HCT116 (cell line): ENCODE measurements around the gene KCND3. TPM values are rescaled to one million over a fixed set of nuclear protein-coding genes. Genes with fewer than 3 reads are reported as not detected.

Experiments
- ATAC-seq: fragments of 200-7000 bp; cut with Tn5 transposase; 2 replicates; pipeline ENCODE4 v1.9.1; 2020; ENCODE audit warnings: mild to moderate bottlenecking, moderate library complexity
- BruUV-seq: library from RNA; stranded (reverse); fragments of 400-500 nt; replicated peaks from 2 replicates; lab custom pipeline; 2021; lab: Mats Ljungman, UMichigan
- CTCF ChIA-PET: fragments of 300-600 bp; sonication (Branson Sonifier 250); formaldehyde crosslinking; loops from one replicate; lab custom pipeline; 2021; ENCODE audit warnings: antibody characterized with exemption; lab: Charles Lee
- POLR2A ChIA-PET: fragments of 300-600, 350-600 bp; sonication (Branson Sonifier 250); formaldehyde crosslinking; loops from one replicate; lab custom pipeline; 2021; ENCODE audit warnings: antibody characterized with exemption; lab: Charles Lee
- RAD21 ChIA-PET, 2 experiments: fragments of 300-600 bp; sonication (Branson Sonifier 250); formaldehyde crosslinking; loops; one replicate each; lab custom pipeline; 2023; ENCODE audit warnings: low total read pairs in 2 of 2; ENCODE audit not compliant: uncharacterized antibody in 2 of 2, unreplicated experiment in 2 of 2, low non-redundant PET in 1 of 2; lab: Charles Lee
- DNase-seq: peaks from one replicate; pipeline ENCODE4 v3.0.0-alpha.2; 2010; ENCODE audit warnings: low read depth, low spot score
- H2AFZ ChIP-seq: fragments of 200-600 bp; shearing (Covaris generic), sonication (generic); 2 replicates; pipeline ENCODE4 v1.6.1; 2017; ENCODE audit warnings: low read depth, mixed run types, mixed read lengths, antibody characterized with exemption, low read length; ENCODE audit not compliant: poor library complexity, severe bottlenecking
- H3K27ac ChIP-seq: 2 replicates; pipeline ENCODE4 v1.5.1; 2012; ENCODE audit warnings: low read depth, low read length
- H3K27me3 ChIP-seq: fragments of 200-600 bp; sonication (generic); 2 replicates; pipeline ENCODE4 v1.6.1; 2016; ENCODE audit warnings: mixed run types, low read length, mixed read lengths; ENCODE audit not compliant: insufficient read depth
- H3K36me3 ChIP-seq, 2 experiments: fragments of 200-500 bp in 1 of 2; fragments of 200-600 bp in 1 of 2; sonication (Bioruptor generic) in 1 of 2; sonication (generic) in 1 of 2; 2 replicates each; pipeline versions ENCODE4 v1.5.1 to v1.6.1; 2014 to 2016; ENCODE audit warnings: low read length in 2 of 2, inconsistent platforms in 1 of 2, mixed read lengths in 1 of 2, mixed run types in 1 of 2; ENCODE audit not compliant: insufficient read depth in 2 of 2, control insufficient read depth in 1 of 2
- H3K4me1 ChIP-seq, 2 experiments: fragments of 200-600 bp in 1 of 2; sonication (generic) in 1 of 2; 2 replicates each; pipeline versions ENCODE4 v1.5.1 to v1.6.1; 2012 to 2017; ENCODE audit warnings: low read length in 2 of 2, inconsistent platforms in 1 of 2, mild to moderate bottlenecking in 1 of 2, mixed read lengths in 1 of 2, mixed run types in 1 of 2, moderate library complexity in 1 of 2; ENCODE audit not compliant: insufficient read depth in 2 of 2, control insufficient read depth in 1 of 2
- H3K4me2 ChIP-seq: fragments of 200-600 bp; sonication (generic); 2 replicates; pipeline ENCODE4 v1.6.1; 2017; ENCODE audit warnings: mixed run types, low read length, mixed read lengths
- H3K4me3 ChIP-seq, 2 experiments: fragments of 200-600 bp in 1 of 2; sonication (generic) in 1 of 2; replicated peaks in 1 of 2; 2 replicates each; pipeline ENCODE4 v1.5.1; 2011 to 2016; ENCODE audit warnings: low read length in 2 of 2, control low read depth in 1 of 2, low read depth in 1 of 2, mild to moderate bottlenecking in 1 of 2, mixed read lengths in 1 of 2, mixed run types in 1 of 2
- H3K79me2 ChIP-seq: fragments of 200-600 bp; sonication (generic); 2 replicates; pipeline ENCODE4 v1.6.1; 2017; ENCODE audit warnings: mild to moderate bottlenecking, mixed run types, low read length, moderate library complexity, mixed read lengths; ENCODE audit not compliant: insufficient read depth
- H3K9ac ChIP-seq: fragments of 200-600 bp; sonication (generic); 2 replicates; pipeline ENCODE4 v1.6.1; 2016; ENCODE audit warnings: low read length, mixed read lengths
- H3K9me2 ChIP-seq: fragments of 200-600 bp; sonication (generic), shearing (Covaris generic); 2 replicates; pipeline ENCODE4 v1.6.1; 2017; ENCODE audit warnings: mixed run types, mild to moderate bottlenecking, moderate library complexity; ENCODE audit not compliant: insufficient read depth
- H3K9me3 ChIP-seq, 2 experiments: fragments of 200-500 bp in 1 of 2; fragments of 200-600 bp in 1 of 2; sonication (Bioruptor generic) in 1 of 2; sonication (generic) in 1 of 2; 2 replicates each; pipeline ENCODE4 v1.6.1; 2014 to 2017; ENCODE audit warnings: low read length in 2 of 2, mixed read lengths in 2 of 2, inconsistent platforms in 1 of 2, low read depth in 1 of 2, mild to moderate bottlenecking in 1 of 2, mixed run types in 1 of 2, moderate library complexity in 1 of 2; ENCODE audit not compliant: control insufficient read depth in 1 of 2, insufficient read depth in 1 of 2
- H4K20me1 ChIP-seq: fragments of 200-600 bp; sonication (generic), shearing (Covaris generic); 2 replicates; pipeline ENCODE4 v1.6.1; 2017; ENCODE audit warnings: mixed run types, mild to moderate bottlenecking, moderate library complexity; ENCODE audit not compliant: insufficient read depth
- CBX3 ChIP-seq: IDR thresholded peaks from 2 replicates; pipeline ENCODE4 v1.6.1; 2012; ENCODE audit warnings: low read depth
- CTCF ChIP-seq, 3 experiments: fragments of 200-600 bp in 1 of 3; sonication (generic) in 1 of 3; IDR thresholded peaks in 2 of 3; conservative IDR thresholded peaks in 1 of 3; 2 replicates each; pipeline ENCODE4 v1.5.1; 2012 to 2017; ENCODE audit warnings: low read depth in 2 of 3, low read length in 2 of 3, antibody characterized with exemption in 1 of 3, borderline replicate concordance in 1 of 3, control low read depth in 1 of 3, mild to moderate bottlenecking in 1 of 3, mixed read lengths in 1 of 3, mixed run types in 1 of 3, moderate library complexity in 1 of 3; ENCODE audit not compliant: insufficient read depth in 1 of 3
- EGR1 ChIP-seq: IDR thresholded peaks from 2 replicates; pipeline ENCODE4 v1.6.1; 2012; ENCODE audit warnings: low read depth
- ELF1 ChIP-seq: IDR thresholded peaks from 2 replicates; pipeline ENCODE4 v1.6.1; 2012; ENCODE audit warnings: low read depth, borderline replicate concordance
- POLR2AphosphoS5 ChIP-seq: IDR thresholded peaks from 2 replicates; pipeline ENCODE4 v1.6.1; 2011; ENCODE audit warnings: mild to moderate bottlenecking, low read depth, low read length, moderate library complexity
- SP1 ChIP-seq: IDR thresholded peaks from 2 replicates; pipeline ENCODE4 v1.6.1; 2012; ENCODE audit warnings: low read depth
- SRF ChIP-seq: IDR thresholded peaks from 2 replicates; pipeline ENCODE4 v1.6.1; 2012; ENCODE audit warnings: low read depth
- YY1 ChIP-seq: IDR thresholded peaks from 2 replicates; pipeline ENCODE4 v1.6.1; 2011; ENCODE audit warnings: low read length, low read depth, moderate library complexity, mild to moderate bottlenecking; ENCODE audit not compliant: insufficient replicate concordance; ENCODE audit errors: extremely low read depth
- ZBTB33 ChIP-seq: IDR thresholded peaks from 2 replicates; pipeline ENCODE4 v1.6.1; 2011; ENCODE audit warnings: mild to moderate bottlenecking, low read length, moderate library complexity; ENCODE audit not compliant: insufficient replicate concordance; ENCODE audit errors: extremely low read depth
- ZFX ChIP-seq: fragments of 450-650 bp; IDR thresholded peaks from 2 replicates; pipeline ENCODE4 v1.6.1; 2017
- ZNF274 ChIP-seq: fragments of 200-500 bp; sonication (Bioruptor generic); IDR thresholded peaks from 2 replicates; pipeline ENCODE4 v1.6.1; 2014; ENCODE audit warnings: mild to moderate bottlenecking, low read depth, low read length, inconsistent platforms
- intact Hi-C: fragments of 100-400 bp; cut with micrococcal nuclease; formaldehyde crosslinking; loops from 2 replicates; pipeline ENCODE4 v1.10.0; 2022
- total RNA-seq: library from RNA; stranded (reverse); gene quantifications from one replicate; pipeline ENCODE4 v1.2.1, GENCODE V29; 2021; ENCODE audit not compliant: unreplicated experiment
- TF ChIP-seq, protein P1 (sequence below): IDR thresholded peaks from 2 replicates; pipeline ENCODE4 v1.6.1; 2012; ENCODE audit warnings: low read depth
- TF ChIP-seq, protein P2 (sequence below): IDR thresholded peaks from 2 replicates; pipeline ENCODE4 v1.6.1; 2012
- TF ChIP-seq, protein P3 (sequence below): IDR thresholded peaks from 2 replicates; pipeline ENCODE4 v1.6.1; 2012

The KCND3 gene
- total RNA-seq, 1 experiment from 2014 or later = 0.44 TPM

DNA sequence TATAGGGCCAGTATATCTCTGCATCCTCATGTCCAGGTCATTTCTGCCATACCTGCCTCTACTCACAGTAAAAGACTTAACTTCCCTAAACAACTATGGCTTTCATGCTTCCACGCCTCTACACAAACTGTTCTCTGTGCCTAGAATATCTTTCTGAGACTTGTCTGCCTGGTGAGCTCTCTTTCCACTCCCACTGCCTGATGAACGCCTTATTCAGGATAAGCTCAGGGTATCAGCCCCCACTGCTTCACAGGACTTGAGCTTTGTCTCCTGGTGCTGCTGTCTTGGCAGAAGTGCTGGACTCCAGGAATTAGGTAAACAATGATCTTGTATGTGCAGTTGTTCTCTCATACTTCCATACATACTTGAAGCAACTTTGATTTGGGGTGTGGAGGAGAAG lies 238.6 kb downstream of the KCND3 start (continued):
- TF ChIP-seq YY1 = no peak
- TF ChIP-seq, protein P1, sequence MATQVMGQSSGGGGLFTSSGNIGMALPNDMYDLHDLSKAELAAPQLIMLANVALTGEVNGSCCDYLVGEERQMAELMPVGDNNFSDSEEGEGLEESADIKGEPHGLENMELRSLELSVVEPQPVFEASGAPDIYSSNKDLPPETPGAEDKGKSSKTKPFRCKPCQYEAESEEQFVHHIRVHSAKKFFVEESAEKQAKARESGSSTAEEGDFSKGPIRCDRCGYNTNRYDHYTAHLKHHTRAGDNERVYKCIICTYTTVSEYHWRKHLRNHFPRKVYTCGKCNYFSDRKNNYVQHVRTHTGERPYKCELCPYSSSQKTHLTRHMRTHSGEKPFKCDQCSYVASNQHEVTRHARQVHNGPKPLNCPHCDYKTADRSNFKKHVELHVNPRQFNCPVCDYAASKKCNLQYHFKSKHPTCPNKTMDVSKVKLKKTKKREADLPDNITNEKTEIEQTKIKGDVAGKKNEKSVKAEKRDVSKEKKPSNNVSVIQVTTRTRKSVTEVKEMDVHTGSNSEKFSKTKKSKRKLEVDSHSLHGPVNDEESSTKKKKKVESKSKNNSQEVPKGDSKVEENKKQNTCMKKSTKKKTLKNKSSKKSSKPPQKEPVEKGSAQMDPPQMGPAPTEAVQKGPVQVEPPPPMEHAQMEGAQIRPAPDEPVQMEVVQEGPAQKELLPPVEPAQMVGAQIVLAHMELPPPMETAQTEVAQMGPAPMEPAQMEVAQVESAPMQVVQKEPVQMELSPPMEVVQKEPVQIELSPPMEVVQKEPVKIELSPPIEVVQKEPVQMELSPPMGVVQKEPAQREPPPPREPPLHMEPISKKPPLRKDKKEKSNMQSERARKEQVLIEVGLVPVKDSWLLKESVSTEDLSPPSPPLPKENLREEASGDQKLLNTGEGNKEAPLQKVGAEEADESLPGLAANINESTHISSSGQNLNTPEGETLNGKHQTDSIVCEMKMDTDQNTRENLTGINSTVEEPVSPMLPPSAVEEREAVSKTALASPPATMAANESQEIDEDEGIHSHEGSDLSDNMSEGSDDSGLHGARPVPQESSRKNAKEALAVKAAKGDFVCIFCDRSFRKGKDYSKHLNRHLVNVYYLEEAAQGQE = no peak

DNA sequence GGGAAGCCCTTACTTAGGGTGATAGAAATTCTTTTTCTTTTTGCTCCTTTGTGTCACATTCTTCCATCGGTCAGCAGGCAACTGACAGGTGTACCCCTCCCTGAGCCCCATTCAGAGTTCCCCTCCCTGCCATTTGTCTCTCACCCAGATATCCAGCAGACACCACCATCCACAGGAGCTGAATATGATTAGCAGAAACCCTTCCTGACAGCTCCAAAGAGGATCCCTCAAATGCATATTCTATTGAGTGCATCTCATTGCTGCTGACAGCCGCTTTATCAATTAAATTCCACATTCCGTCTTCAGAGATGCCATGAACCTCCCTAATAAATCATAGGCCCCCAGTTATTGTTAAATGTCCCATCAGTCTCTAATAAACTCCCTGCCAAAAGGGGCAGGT lies 239.8 kb downstream of the KCND3 start:
- Histone ChIP-seq H3K9ac (no peak overlapping the region), H3K9me3 (no peaks in the 10 kb centered on the region), H4K20me1 (no peaks in the 10 kb centered on the region), H3K9me2 (no peaks in the 10 kb centered on the region), H3K4me3 (no peak overlapping the region), H3K36me3 (no peaks in the 10 kb centered on the region), H3K4me1 (peaks cover 5 to 12% of the 10 kb centered on the region in 2 experiments), H3K79me2 (no peaks in the 10 kb centered on the region), H3K4me2 (no peak overlapping the region), H3K27me3 (no peaks in the 10 kb centered on the region), H3K27ac (no peak overlapping the region), H2AFZ (no peak overlapping the region)
- no TSS peak for BruUV-seq
- ChIA-PET CTCF (interaction anchor here (0.8 to 3.8 kb wide), 2 partner anchors 11 to 35 kb away, joined by 5 to 20 read pairs; partner anchors contain the start of gene INKA2), POLR2A (no interaction called here), RAD21 (no interaction called here)
- DNase-seq (no peak), ATAC-seq (no peak)
- intact Hi-C loops = no loop called here
- TF ChIP-seq YY1 = no peak
- no peak for TF ChIP-seq ZNF274
- TF ChIP-seq, protein P2, sequence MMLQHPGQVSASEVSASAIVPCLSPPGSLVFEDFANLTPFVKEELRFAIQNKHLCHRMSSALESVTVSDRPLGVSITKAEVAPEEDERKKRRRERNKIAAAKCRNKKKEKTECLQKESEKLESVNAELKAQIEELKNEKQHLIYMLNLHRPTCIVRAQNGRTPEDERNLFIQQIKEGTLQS = no peak
- TF ChIP-seq ZBTB33 = no peak
- no peak for TF ChIP-seq CTCF (IDR thresholded peaks at IDR 0.05 in 2 of 3, conservative IDR thresholded peaks at IDR 0.05 in 1 of 3; ENCODE audit: borderline replicate concordance in 1 of 3, insufficient read depth in 1 of 3, low read depth in 2 of 3, low read length in 2 of 3)
- no peak for TF ChIP-seq ZFX
- no peak for TF ChIP-seq EGR1
- TF ChIP-seq SRF = no peak
- TF ChIP-seq CBX3 = no peak
- TF ChIP-seq ELF1 = no peak
- TF ChIP-seq POLR2AphosphoS5 = no peak
- TF ChIP-seq, protein P3, sequence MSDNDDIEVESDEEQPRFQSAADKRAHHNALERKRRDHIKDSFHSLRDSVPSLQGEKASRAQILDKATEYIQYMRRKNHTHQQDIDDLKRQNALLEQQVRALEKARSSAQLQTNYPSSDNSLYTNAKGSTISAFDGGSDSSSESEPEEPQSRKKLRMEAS = no peak
- TF ChIP-seq SP1 = no peak
